ENCODE measurements around the gene RAB8B. TPM values are rescaled to one million over a fixed set of nuclear protein-coding genes. Genes with fewer than 3 reads are reported as not detected.

RAB8B gene
- total and polyA plus RNA-seq, 2 of the 13 experiments (the other 11 are each of a cell fraction or from before 2014, with no cell fraction given): 6.8 to 14.2 TPM

DNA sequence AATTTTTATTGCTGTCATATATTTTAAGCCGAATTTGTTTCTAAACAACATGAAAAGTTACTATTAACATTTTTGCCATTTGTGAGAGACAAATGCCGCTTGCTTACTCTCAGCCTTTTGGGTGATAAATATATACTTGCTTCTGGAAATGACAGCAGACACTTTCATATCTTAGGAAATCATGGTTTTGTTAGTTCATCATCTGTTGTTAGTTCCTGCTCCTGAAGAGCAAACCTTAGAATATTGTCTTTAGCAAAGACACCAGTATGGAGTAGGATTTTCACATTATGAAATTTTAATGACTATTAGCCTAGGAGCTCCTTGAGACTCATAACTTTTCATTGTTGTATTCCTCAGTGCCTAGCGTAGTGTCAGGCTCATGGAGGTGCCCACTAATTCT, 36.0 kb downstream of the RAB8B start:
- no peak overlapping the region for H3K4me3 ChIP-seq (replicated peaks in 1 of 3; ENCODE audit: insufficient read depth in 1 of 3, low read depth in 2 of 3, low read length in 3 of 3)
- H3K4me1 ChIP-seq (ENCODE audit: insufficient read depth, low read length): peaks cover 7% of the 10 kb centered on the region; the same call in 1 of the 2 replicates
- ChIA-PET CTCF (ENCODE audit: low intra/inter-chr PET ratio, low total read pairs) (no interaction called here), POLR2A (no interaction called here)
- in situ Hi-C loops (cut with HindIII; ENCODE audit: extremely low pct_ligation_motif_present, low pct_unique_long_range_greater_than_20kb): no loop called here
- H4K20me1 ChIP-seq (ENCODE audit: insufficient read depth, low read length): no peaks in the 10 kb centered on the region
- FAIRE-seq: no peak
- H3K79me2 ChIP-seq (ENCODE audit: insufficient read depth, low read length): no peaks in the 10 kb centered on the region
- no peak overlapping the region for H3K9ac ChIP-seq (ENCODE audit: insufficient read depth, low read depth, low read length)
- H2AFZ ChIP-seq (ENCODE audit: low read length): no peak overlapping the region
- 86% methylated on average over 3 of the region's 3 CpGs for WGBS (ENCODE audit: low lambda C conversion rate)
- no peak overlapping the region for H3K27ac ChIP-seq (ENCODE audit: extremely low read length, insufficient read depth, low read length)
- intact Hi-C loops (cut with micrococcal nuclease; ENCODE audit: unreplicated experiment): no loop called here
- ATAC-seq: no peak
- H3K4me2 ChIP-seq (ENCODE audit: low read depth, low read length): no peak overlapping the region
- TF ChIP-seq, protein P1, sequence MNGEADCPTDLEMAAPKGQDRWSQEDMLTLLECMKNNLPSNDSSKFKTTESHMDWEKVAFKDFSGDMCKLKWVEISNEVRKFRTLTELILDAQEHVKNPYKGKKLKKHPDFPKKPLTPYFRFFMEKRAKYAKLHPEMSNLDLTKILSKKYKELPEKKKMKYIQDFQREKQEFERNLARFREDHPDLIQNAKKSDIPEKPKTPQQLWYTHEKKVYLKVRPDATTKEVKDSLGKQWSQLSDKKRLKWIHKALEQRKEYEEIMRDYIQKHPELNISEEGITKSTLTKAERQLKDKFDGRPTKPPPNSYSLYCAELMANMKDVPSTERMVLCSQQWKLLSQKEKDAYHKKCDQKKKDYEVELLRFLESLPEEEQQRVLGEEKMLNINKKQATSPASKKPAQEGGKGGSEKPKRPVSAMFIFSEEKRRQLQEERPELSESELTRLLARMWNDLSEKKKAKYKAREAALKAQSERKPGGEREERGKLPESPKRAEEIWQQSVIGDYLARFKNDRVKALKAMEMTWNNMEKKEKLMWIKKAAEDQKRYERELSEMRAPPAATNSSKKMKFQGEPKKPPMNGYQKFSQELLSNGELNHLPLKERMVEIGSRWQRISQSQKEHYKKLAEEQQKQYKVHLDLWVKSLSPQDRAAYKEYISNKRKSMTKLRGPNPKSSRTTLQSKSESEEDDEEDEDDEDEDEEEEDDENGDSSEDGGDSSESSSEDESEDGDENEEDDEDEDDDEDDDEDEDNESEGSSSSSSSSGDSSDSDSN (CRISPR knock-in tag; IDR thresholded peaks at IDR 0.05): no peak
- TF ChIP-seq NCOR1 (IDR thresholded peaks at IDR 0.05; ENCODE audit: borderline replicate concordance, low read length) (no peak), CBFB (CRISPR knock-in tag; IDR thresholded peaks at IDR 0.05) (no peak), MAFF (IDR thresholded peaks at IDR 0.05; ENCODE audit: low read depth, low read length) (no peak), ZMYM4 (CRISPR knock-in tag; IDR thresholded peaks at IDR 0.05) (no peak), EEA1 (CRISPR knock-in tag; IDR thresholded peaks at IDR 0.05; ENCODE audit: borderline replicate concordance) (no peak)
- H3K36me3 ChIP-seq (replicated peaks in 1 of 2; ENCODE audit: control insufficient read depth in 1 of 2, insufficient read depth in 2 of 2, low read length in 2 of 2): no peaks in the 10 kb centered on the region
- DNase-seq (ENCODE audit: low spot score): no peak
- BruUV-seq (replicated peaks): no TSS peak
- no peaks in the 10 kb centered on the region for H3K9me3 ChIP-seq (ENCODE audit: low read length)
- H3K27me3 ChIP-seq (ENCODE audit: control insufficient read depth in 1 of 2, insufficient read depth in 2 of 2, low read length in 2 of 2): no peaks in the 10 kb centered on the region; a peak in 1 of 5 replicates

All from HepG2 (cell line).